SK-N-SH treated with all-trans-retinoic acid at 6 μM for 48 hours (cell line): ENCODE results near the gene LIFR.

Experiments
- ATAC-seq: fragments of 200-7000 bp; cut with Tn5 transposase; 3 replicates; pipeline ENCODE4 v1.9.1; 2020; ENCODE audit warnings: mild to moderate bottlenecking, moderate library complexity
- ARNTL ChIP-seq: fragments of 450-650 bp; formaldehyde crosslinking; IDR thresholded peaks from 2 replicates; pipeline ENCODE4 v1.5.0; 2020; ENCODE audit warnings: low read depth, mild to moderate bottlenecking, moderate library complexity, borderline replicate concordance
- BACH2 ChIP-seq: fragments of 250-450 bp; sonication (Bioruptor Pico); IDR thresholded peaks from 2 replicates; pipeline ENCODE4 v1.9.0; 2021; ENCODE audit warnings: mild to moderate bottlenecking, borderline replicate concordance
- CREB5 ChIP-seq: fragments of 250-450 bp; sonication (Bioruptor Pico); IDR thresholded peaks from 2 replicates; pipeline ENCODE4 v1.5.1; 2020; ENCODE audit warnings: low read depth, mild to moderate bottlenecking, moderate library complexity
- CSRNP3 ChIP-seq: fragments of 250-450 bp; sonication (Bioruptor Pico); IDR thresholded peaks from 2 replicates; pipeline ENCODE4 v1.5.1; 2021; ENCODE audit warnings: mild to moderate bottlenecking, moderate library complexity
- ESRRG ChIP-seq: fragments of 250-450 bp; sonication (Bioruptor Pico); IDR thresholded peaks from 2 replicates; pipeline ENCODE4 v1.6.1; 2021; ENCODE audit warnings: mild to moderate bottlenecking
- GLIS3 ChIP-seq: fragments of 250-450 bp; sonication (Bioruptor Pico); IDR thresholded peaks from 2 replicates; pipeline ENCODE4 v1.5.0; 2020; ENCODE audit warnings: mild to moderate bottlenecking, moderate library complexity
- ISL1 ChIP-seq: fragments of 250-450 bp; sonication (Bioruptor Pico); IDR thresholded peaks from 2 replicates; pipeline ENCODE4 v2.1.2; 2022; ENCODE audit warnings: mild to moderate bottlenecking, moderate library complexity
- OSR1 ChIP-seq: fragments of 250-450 bp; sonication (Bioruptor Pico); IDR thresholded peaks from 2 replicates; pipeline ENCODE4 v1.8.0; 2022; ENCODE audit warnings: moderate library complexity, mild to moderate bottlenecking, inconsistent platforms
- PATZ1 ChIP-seq: fragments of 250-450 bp; sonication (Bioruptor Pico); IDR thresholded peaks from 2 replicates; pipeline ENCODE4 v1.8.0; 2020; ENCODE audit warnings: mild to moderate bottlenecking, moderate library complexity, borderline replicate concordance
- POU6F1 ChIP-seq: fragments of 250-450 bp; sonication (Bioruptor Pico); IDR thresholded peaks from 2 replicates; pipeline ENCODE4 v1.8.0; 2021; ENCODE audit warnings: low read depth, mild to moderate bottlenecking, moderate library complexity, borderline replicate concordance
- PPARA ChIP-seq: fragments of 250-450 bp; sonication (Bioruptor Pico); IDR thresholded peaks from 2 replicates; pipeline ENCODE4 v1.5.0; 2020; ENCODE audit warnings: mild to moderate bottlenecking, borderline replicate concordance
- RARB ChIP-seq: fragments of 250-450 bp; sonication (Bioruptor Pico); IDR thresholded peaks from 2 replicates; pipeline ENCODE4 v1.8.0; 2021; ENCODE audit warnings: mild to moderate bottlenecking, moderate library complexity
- SNAI2 ChIP-seq: fragments of 250-450 bp; sonication (Bioruptor Pico); IDR thresholded peaks from 2 replicates; pipeline ENCODE4 v1.5.0; 2020; ENCODE audit warnings: mild to moderate bottlenecking, moderate library complexity
- TCF4 ChIP-seq: fragments of 250-450 bp; sonication (Bioruptor Pico); IDR thresholded peaks from 2 replicates; pipeline ENCODE4 v1.8.0; 2021; ENCODE audit warnings: mild to moderate bottlenecking, moderate library complexity, borderline replicate concordance
- TOX ChIP-seq: fragments of 250-450 bp; sonication (Bioruptor Pico); IDR thresholded peaks from 2 replicates; pipeline ENCODE4 v1.8.0; 2021; ENCODE audit warnings: mild to moderate bottlenecking, moderate library complexity, borderline replicate concordance
- TSHZ2 ChIP-seq: fragments of 250-450 bp; sonication (Bioruptor Pico); IDR thresholded peaks from 2 replicates; pipeline ENCODE4 v1.5.0; 2020; ENCODE audit warnings: mild to moderate bottlenecking, moderate library complexity
- ZC3H10 ChIP-seq: fragments of 250-450 bp; sonication (Bioruptor Pico); IDR thresholded peaks from 2 replicates; pipeline ENCODE4 v1.5.1; 2021; ENCODE audit warnings: mild to moderate bottlenecking, moderate library complexity
- ZFP3 ChIP-seq: fragments of 250-450 bp; sonication (Bioruptor Pico); IDR thresholded peaks from 2 replicates; pipeline ENCODE4 v1.5.0; 2020; ENCODE audit warnings: mild to moderate bottlenecking, moderate library complexity
- ZNF565 ChIP-seq: fragments of 450-650 bp; formaldehyde crosslinking; conservative IDR thresholded peaks from 2 replicates; pipeline ENCODE4 v1.5.0; 2020; ENCODE audit warnings: low read depth, mild to moderate bottlenecking, moderate library complexity
- ZNF70 ChIP-seq: fragments of 450-650 bp; formaldehyde crosslinking; IDR thresholded peaks from 2 replicates; pipeline ENCODE4 v1.5.0; 2020; ENCODE audit warnings: mild to moderate bottlenecking, moderate library complexity
- ZNF8 ChIP-seq: fragments of 450-650 bp; formaldehyde crosslinking; IDR thresholded peaks from 2 replicates; pipeline ENCODE4 v1.5.0; 2020; ENCODE audit warnings: mild to moderate bottlenecking, moderate library complexity

Gene LIFR

GRCh38 chr5:38559428-38559827 lies 3.0 kb upstream of the LIFR start:
- ATAC-seq = no peak
- TF ChIP-seq CSRNP3 (CRISPR knock-in tag) = no peak
- TF ChIP-seq ARNTL = no peak
- no peak for TF ChIP-seq ZFP3 (CRISPR knock-in tag)
- TF ChIP-seq TCF4 = no peak
- TF ChIP-seq ZNF70 (CRISPR knock-in tag) = no peak
- TF ChIP-seq PPARA (CRISPR knock-in tag) = no peak
- no peak for TF ChIP-seq PATZ1
- no peak for TF ChIP-seq ZC3H10 (CRISPR knock-in tag)
- TF ChIP-seq ESRRG (CRISPR knock-in tag) = no peak
- no peak for TF ChIP-seq SNAI2 (CRISPR knock-in tag)
- TF ChIP-seq ISL1 = no peak
- no peak for TF ChIP-seq ZNF565 (CRISPR knock-in tag)
- no peak for TF ChIP-seq CREB5 (CRISPR knock-in tag)
- no peak for TF ChIP-seq OSR1
- no peak for TF ChIP-seq BACH2 (CRISPR knock-in tag)
- no peak for TF ChIP-seq TSHZ2 (CRISPR knock-in tag)
- no peak for TF ChIP-seq POU6F1 (CRISPR knock-in tag)
- no peak for TF ChIP-seq RARB (CRISPR knock-in tag)
- TF ChIP-seq ZNF8 (CRISPR knock-in tag) = no peak
- TF ChIP-seq, all 23 proteins: peak for 0

- TF ChIP-seq TOX (CRISPR knock-in tag) = no peak
- TF ChIP-seq RARB (CRISPR knock-in tag) = no peak
- TF ChIP-seq ZNF8 (CRISPR knock-in tag) = no peak
- no peak for TF ChIP-seq GLIS3 (CRISPR knock-in tag)
- no peak for TF ChIP-seq ISL1
- no peak for TF ChIP-seq ZNF70 (CRISPR knock-in tag)
- TF ChIP-seq POU6F1 (CRISPR knock-in tag) = no peak
- TF ChIP-seq, all 23 proteins: peak for 0
- ATAC-seq = no peak
These were observed 1.3 kb upstream of the LIFR start for GRCh38 chr5:38557792-38558191.
